K562 (cell line): ENCODE data around the gene CHCHD6.

ENCODE experiments used
- CBX1 ChIP-seq: sonication (generic); IDR thresholded peaks from 2 replicates; pipeline ENCODE4 v1.6.1; 2016; ENCODE audit warnings: antibody characterized with exemption, low read depth, mild to moderate bottlenecking
- EP300 ChIP-seq: IDR thresholded peaks from 2 replicates; pipeline ENCODE4 v1.6.1; 2012; ENCODE audit warnings: low read length, improper control_type of control experiment
- EZH2 ChIP-seq: IDR thresholded peaks from 2 replicates; pipeline ENCODE4 v1.6.1; 2012; ENCODE audit warnings: low read depth, mild to moderate bottlenecking, inconsistent platforms, low read length, borderline replicate concordance
- HNRNPLL ChIP-seq: fragments of 200-400 bp; formaldehyde crosslinking; IDR thresholded peaks from 2 replicates; pipeline ENCODE4 v1.6.1; 2017; ENCODE audit warnings: low read length, low read depth, mild to moderate bottlenecking; ENCODE audit not compliant: poor library complexity, severe bottlenecking
- MAX ChIP-seq: sonication (generic); formaldehyde crosslinking; IDR thresholded peaks from 2 replicates; pipeline ENCODE4 v1.9.0; 2022; ENCODE audit warnings: mild to moderate bottlenecking, missing genetic modification reagents
- NR2C2 ChIP-seq, 2 experiments: fragments of 200-800 bp in 1 of 2; sonication (Bioruptor generic) in 1 of 2; sonication (generic) in 1 of 2; formaldehyde crosslinking in 1 of 2; IDR thresholded peaks; 2 replicates each; pipeline versions ENCODE4 v1.6.1 to v1.8.0; 2016 to 2022; ENCODE audit warnings: mild to moderate bottlenecking in 1 of 2, missing compliant biosample characterization in 1 of 2, missing genetic modification characterization in 1 of 2, missing genetic modification reagents in 1 of 2
- PCBP2 ChIP-seq: fragments of 200-400 bp; formaldehyde crosslinking; IDR thresholded peaks from 2 replicates; pipeline ENCODE4 v1.6.1; 2018; ENCODE audit warnings: low read length, low read depth, mild to moderate bottlenecking, moderate library complexity; ENCODE audit not compliant: poor library complexity, severe bottlenecking
- UBTF ChIP-seq, 2 experiments: IDR thresholded peaks; 2 replicates each; pipeline ENCODE4 v1.6.1; 2012; ENCODE audit warnings: improper control_type of control experiment in 2 of 2, low read depth in 2 of 2, low read length in 2 of 2, borderline replicate concordance in 1 of 2
- ZNF280B ChIP-seq: fragments of 250-450 bp; sonication (Bioruptor Pico); IDR thresholded peaks from 2 replicates; pipeline ENCODE4 v1.5.1; 2021; ENCODE audit warnings: mild to moderate bottlenecking
- TF ChIP-seq, protein P1 (sequence below): fragments of 450-650 bp; formaldehyde crosslinking; IDR thresholded peaks from 2 replicates; pipeline ENCODE4 v1.4.0; 2022; ENCODE audit warnings: missing genetic modification characterization
- TF ChIP-seq, protein P2 (sequence below): sonication (generic); formaldehyde crosslinking; IDR thresholded peaks from 2 replicates; pipeline ENCODE4 v1.8.1; 2023; ENCODE audit warnings: mild to moderate bottlenecking, missing genetic modification reagents
- TF ChIP-seq, protein P3 (sequence below), 3 experiments: IDR thresholded peaks in 2 of 3; conservative IDR thresholded peaks in 1 of 3; 2 replicates each; pipeline ENCODE4 v1.5.1; 2011 to 2012; ENCODE audit warnings: low read length in 3 of 3, mild to moderate bottlenecking in 3 of 3, control low read depth in 2 of 3, improper control_type of control experiment in 1 of 3, inconsistent platforms in 1 of 3, low read depth in 1 of 3, mixed read lengths in 1 of 3, moderate library complexity in 1 of 3; ENCODE audit not compliant: insufficient read depth in 2 of 3
- TF ChIP-seq, protein P4 (sequence below): fragments of 250-450 bp; sonication (Bioruptor Pico); IDR thresholded peaks from 2 replicates; pipeline ENCODE4 v1.9.0; 2021; ENCODE audit warnings: mild to moderate bottlenecking, inconsistent platforms

- TF ChIP-seq ZNF280B (CRISPR knock-in tag) (no peak), CBX1 (no peak), NR2C2 (CRISPR knock-in tag; IDR thresholded peaks at IDR 0.05) (no peak), NR2C2 (tag; IDR thresholded peaks at IDR 0.05) (no peak), EP300 (no peak), EZH2 (no peak), HNRNPLL (no peak), PCBP2 (no peak), UBTF (IDR thresholded peaks at IDR 0.05; ENCODE audit: borderline replicate concordance in 1 of 2, low read depth in 2 of 2, low read length in 2 of 2) (no peak), MAX (CRISPR knock-in tag) (no peak)
- TF ChIP-seq, protein P1, sequence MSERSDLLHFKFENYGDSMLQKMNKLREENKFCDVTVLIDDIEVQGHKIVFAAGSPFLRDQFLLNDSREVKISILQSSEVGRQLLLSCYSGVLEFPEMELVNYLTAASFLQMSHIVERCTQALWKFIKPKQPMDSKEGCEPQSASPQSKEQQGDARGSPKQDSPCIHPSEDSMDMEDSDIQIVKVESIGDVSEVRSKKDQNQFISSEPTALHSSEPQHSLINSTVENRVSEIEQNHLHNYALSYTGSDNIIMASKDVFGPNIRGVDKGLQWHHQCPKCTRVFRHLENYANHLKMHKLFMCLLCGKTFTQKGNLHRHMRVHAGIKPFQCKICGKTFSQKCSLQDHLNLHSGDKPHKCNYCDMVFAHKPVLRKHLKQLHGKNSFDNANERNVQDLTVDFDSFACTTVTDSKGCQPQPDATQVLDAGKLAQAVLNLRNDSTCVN (CRISPR knock-in tag): no peak
- TF ChIP-seq, protein P2, sequence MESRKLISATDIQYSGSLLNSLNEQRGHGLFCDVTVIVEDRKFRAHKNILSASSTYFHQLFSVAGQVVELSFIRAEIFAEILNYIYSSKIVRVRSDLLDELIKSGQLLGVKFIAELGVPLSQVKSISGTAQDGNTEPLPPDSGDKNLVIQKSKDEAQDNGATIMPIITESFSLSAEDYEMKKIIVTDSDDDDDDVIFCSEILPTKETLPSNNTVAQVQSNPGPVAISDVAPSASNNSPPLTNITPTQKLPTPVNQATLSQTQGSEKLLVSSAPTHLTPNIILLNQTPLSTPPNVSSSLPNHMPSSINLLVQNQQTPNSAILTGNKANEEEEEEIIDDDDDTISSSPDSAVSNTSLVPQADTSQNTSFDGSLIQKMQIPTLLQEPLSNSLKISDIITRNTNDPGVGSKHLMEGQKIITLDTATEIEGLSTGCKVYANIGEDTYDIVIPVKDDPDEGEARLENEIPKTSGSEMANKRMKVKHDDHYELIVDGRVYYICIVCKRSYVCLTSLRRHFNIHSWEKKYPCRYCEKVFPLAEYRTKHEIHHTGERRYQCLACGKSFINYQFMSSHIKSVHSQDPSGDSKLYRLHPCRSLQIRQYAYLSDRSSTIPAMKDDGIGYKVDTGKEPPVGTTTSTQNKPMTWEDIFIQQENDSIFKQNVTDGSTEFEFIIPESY (CRISPR knock-in tag): no peak
- TF ChIP-seq, protein P3, sequence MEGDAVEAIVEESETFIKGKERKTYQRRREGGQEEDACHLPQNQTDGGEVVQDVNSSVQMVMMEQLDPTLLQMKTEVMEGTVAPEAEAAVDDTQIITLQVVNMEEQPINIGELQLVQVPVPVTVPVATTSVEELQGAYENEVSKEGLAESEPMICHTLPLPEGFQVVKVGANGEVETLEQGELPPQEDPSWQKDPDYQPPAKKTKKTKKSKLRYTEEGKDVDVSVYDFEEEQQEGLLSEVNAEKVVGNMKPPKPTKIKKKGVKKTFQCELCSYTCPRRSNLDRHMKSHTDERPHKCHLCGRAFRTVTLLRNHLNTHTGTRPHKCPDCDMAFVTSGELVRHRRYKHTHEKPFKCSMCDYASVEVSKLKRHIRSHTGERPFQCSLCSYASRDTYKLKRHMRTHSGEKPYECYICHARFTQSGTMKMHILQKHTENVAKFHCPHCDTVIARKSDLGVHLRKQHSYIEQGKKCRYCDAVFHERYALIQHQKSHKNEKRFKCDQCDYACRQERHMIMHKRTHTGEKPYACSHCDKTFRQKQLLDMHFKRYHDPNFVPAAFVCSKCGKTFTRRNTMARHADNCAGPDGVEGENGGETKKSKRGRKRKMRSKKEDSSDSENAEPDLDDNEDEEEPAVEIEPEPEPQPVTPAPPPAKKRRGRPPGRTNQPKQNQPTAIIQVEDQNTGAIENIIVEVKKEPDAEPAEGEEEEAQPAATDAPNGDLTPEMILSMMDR (IDR thresholded peaks at IDR 0.05 in 2 of 3, conservative IDR thresholded peaks at IDR 0.05 in 1 of 3; ENCODE audit: insufficient read depth in 2 of 3, low read depth in 1 of 3, low read length in 3 of 3): peak; percentile 34 to 52 (median 43); a peak in 5 of 6 replicates
- TF ChIP-seq, protein P4, sequence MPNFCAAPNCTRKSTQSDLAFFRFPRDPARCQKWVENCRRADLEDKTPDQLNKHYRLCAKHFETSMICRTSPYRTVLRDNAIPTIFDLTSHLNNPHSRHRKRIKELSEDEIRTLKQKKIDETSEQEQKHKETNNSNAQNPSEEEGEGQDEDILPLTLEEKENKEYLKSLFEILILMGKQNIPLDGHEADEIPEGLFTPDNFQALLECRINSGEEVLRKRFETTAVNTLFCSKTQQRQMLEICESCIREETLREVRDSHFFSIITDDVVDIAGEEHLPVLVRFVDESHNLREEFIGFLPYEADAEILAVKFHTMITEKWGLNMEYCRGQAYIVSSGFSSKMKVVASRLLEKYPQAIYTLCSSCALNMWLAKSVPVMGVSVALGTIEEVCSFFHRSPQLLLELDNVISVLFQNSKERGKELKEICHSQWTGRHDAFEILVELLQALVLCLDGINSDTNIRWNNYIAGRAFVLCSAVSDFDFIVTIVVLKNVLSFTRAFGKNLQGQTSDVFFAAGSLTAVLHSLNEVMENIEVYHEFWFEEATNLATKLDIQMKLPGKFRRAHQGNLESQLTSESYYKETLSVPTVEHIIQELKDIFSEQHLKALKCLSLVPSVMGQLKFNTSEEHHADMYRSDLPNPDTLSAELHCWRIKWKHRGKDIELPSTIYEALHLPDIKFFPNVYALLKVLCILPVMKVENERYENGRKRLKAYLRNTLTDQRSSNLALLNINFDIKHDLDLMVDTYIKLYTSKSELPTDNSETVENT: no peak
These were observed 241.2 kb downstream of the CHCHD6 start for GRCh38 chr3:126945171-126945721.
